NCI-H524 treated with DMSO at 0.1 percent for 48 hours (cell line): ENCODE measurements around the gene DIP2A.
"Not testable (repeated sequence)": the region's sequence is repeated elsewhere in the genome, so short reads cannot be mapped to it uniquely, and the experiment has no call there.

Experiments used
- DNase-seq: peaks from one replicate; lab custom pipeline; 2025; lab: John Stamatoyannopoulos, UW

The DIP2A gene

GRCh38 chr21:46483300-46484295 is 24.9 kb downstream of the DIP2A start:
- no peak for DNase-seq

- no peak for DNase-seq
These were observed 27.9 kb downstream of the DIP2A start for GRCh38 chr21:46486481-46487126.

- DNase-seq: no peak
These were observed 30.5 kb downstream of the DIP2A start for GRCh38 chr21:46489162-46489663.

GRCh38 chr21:46489800-46490199 is 31.1 kb downstream of the DIP2A start:
- no peak for DNase-seq

GRCh38 chr21:46491553-46491952 is 32.9 kb downstream of the DIP2A start:
- no peak for DNase-seq

- no peak for DNase-seq
These were observed 34.2 kb downstream of the DIP2A start for GRCh38 chr21:46492851-46493250.

GRCh38 chr21:46493828-46494227 is 35.1 kb downstream of the DIP2A start:
- no peak for DNase-seq

GRCh38 chr21:46498335-46499050 is 39.8 kb downstream of the DIP2A start:
- DNase-seq: no peak

- DNase-seq: no peak
These were observed 41.7 kb downstream of the DIP2A start for GRCh38 chr21:46500224-46500861.

GRCh38 chr21:46503922-46504550 is 45.3 kb downstream of the DIP2A start:
- DNase-seq: no peak

GRCh38 chr21:46504666-46505065 is 46.0 kb downstream of the DIP2A start:
- no peak for DNase-seq

GRCh38 chr21:46507562-46507961 is 48.9 kb downstream of the DIP2A start:
- DNase-seq: no peak

GRCh38 chr21:46509741-46510502 is 51.2 kb downstream of the DIP2A start:
- DNase-seq: no peak

GRCh38 chr21:46515109-46515508 is 56.4 kb downstream of the DIP2A start:
- DNase-seq: no peak

GRCh38 chr21:46516068-46516467 is 57.4 kb downstream of the DIP2A start:
- no peak for DNase-seq

GRCh38 chr21:46517361-46517760 is 58.7 kb downstream of the DIP2A start:
- no peak for DNase-seq

- no peak for DNase-seq
These were observed 60.4 kb downstream of the DIP2A start for GRCh38 chr21:46518983-46519583.

GRCh38 chr21:46527393-46527792 is 68.7 kb downstream of the DIP2A start:
- not testable (repeated sequence) for DNase-seq

GRCh38 chr21:46527801-46528200 is 69.1 kb downstream of the DIP2A start:
- DNase-seq: no peak

- DNase-seq: no peak
These were observed 73.4 kb downstream of the DIP2A start for GRCh38 chr21:46532080-46532479.
